Activated naive CD4-positive, alpha-beta T cell treated with Interleukin-2 at 50 U/mL for 16 hours (primary cell): ENCODE measurements around the gene PIP4K2A.
A peak's percentile ranks its signal among the peaks of the same experiment; 100 is the strongest.
"Not testable (repeated sequence)": the region's sequence is repeated elsewhere in the genome, so short reads cannot be mapped to it uniquely, and the experiment has no call there.

Experiments used
- DNase-seq: peaks from one replicate; pipeline ENCODE4 v3.0.0-alpha.2; 2020

The PIP4K2A gene

DNA sequence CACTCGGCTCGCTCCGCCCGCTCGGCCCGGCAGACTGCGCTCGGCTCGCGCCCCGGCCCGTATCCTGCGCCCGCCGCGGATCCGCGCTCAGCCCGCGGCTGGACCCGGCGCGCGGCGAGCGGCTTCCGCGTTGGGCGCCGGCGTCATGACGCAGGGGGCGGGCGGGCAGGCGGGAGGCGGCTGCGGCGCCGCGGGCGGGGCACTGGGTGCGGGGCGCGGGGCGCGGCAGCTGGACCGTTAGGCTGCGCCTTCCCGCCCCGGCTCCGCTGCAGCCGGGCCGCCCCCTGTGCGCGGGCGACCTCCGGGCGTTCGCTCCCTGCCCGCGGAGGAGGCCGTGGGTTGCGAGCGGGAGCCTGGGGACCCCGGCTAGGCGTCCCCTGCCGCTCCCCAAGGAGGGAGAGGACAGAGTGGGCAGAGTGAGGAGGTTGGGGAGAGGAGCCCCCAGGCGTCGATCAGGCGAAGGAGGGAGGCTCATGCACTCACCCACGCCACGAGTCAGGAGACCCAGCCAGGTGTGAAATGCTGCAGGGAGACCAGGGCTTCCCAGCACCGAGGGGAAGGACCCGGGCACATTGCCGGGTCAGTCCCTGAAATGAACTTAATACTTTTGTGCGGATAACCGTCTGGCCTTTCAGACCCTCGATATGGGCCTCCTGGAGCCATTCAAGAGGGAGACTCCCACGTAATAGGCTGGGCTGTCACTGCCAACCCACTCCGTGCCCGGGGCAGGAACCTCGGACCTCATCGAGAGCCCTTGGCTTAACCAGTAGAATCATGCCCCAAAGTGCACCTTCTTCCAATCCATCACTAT is at the start of gene PIP4K2A:
Gene PIP4K2A, minus strand, starts transcription at position 100 of the 811 bp plus-strand sequence. CDS start 252 bp downstream, outside the sequence.
- peak; percentile 77 for DNase-seq

DNA sequence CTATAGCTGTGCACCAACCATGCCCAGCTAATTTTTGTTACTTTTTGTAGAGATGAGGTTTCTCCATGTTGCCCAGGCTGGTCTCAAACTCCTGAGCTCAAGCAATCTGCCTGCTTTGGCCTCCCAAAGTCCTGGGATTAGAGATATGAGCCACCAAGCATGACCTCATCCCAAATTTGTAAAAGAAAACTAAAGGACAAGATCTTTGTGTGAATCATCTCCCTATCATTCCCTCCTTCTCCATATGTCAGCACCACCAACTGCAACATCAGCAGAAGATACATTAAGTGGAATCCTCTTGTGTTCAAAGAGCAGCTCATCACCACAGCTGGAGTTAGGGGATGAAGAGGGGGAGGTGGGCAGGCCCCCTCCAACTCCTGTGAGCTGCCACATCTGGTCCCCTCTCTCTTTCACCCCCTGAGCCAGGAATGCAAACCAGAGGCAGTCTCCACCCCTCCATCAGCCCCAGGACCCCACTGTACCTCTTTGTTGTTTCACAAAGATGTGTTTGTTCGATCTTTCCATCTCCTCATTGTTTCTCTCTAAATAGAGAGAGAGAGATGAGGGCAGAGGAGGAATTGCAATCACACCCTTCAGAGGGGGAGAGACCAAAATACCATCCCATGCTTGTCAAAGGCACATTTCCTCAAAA is 47.3 kb upstream of the PIP4K2A start:
- no peak for DNase-seq

DNA sequence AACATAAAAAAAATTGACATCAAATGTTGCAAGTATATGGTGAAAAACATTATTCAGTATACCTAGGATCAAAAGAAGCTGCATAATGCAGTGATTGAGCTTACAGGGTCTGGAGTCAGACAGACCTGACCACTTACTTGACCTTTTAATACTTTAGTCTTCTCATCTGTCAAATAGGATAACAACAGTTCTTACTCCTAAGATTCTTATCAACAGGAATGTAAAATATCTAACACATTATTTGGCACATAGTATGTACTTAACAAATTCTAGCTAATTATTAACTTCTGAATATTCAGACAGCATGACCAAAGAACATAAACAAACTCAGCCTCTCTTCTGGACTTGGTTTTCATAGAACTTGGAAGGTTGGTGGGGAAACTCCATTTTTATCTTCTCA is 45.6 kb upstream of the PIP4K2A start:
- no peak for DNase-seq

DNA sequence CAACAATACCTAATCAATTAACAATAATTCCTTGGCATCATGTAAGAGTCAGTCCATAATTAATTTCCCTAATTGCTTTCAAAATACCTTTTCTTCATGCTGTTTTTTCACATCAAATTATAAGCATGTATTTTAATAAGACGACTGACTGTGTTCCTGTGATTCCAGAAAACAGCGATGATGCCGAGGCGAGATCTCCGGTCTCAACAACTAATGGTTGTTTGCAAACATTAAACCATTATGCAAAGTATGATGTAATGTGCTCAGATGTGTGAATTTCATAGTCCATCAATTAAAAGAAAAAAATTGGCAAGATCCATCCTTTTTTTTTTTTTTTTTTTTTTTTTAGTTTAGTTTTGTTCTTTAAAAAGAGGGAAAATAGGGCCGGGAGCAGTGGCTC is 44.5 kb upstream of the PIP4K2A start:
- DNase-seq: no peak

DNA sequence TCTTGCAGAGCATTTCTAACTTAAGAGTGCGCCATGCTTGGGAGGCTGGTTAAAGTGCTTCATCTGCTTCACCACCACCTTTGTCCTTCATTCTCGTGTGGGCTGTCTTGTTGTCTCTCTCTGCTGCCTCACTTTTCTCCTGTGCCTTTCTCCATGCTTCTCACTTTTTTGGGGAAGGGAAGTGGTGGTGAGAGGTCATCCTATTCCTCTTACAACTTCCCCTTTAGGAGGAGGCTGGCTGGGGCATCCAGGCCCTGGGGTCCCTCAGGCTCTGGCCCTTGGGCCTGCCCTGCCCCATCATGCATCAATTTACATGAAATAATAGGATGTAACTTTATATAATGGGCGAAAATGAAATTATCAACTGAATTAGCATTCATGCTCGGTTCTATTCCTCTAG is 39.9 kb upstream of the PIP4K2A start:
- no peak for DNase-seq

DNA sequence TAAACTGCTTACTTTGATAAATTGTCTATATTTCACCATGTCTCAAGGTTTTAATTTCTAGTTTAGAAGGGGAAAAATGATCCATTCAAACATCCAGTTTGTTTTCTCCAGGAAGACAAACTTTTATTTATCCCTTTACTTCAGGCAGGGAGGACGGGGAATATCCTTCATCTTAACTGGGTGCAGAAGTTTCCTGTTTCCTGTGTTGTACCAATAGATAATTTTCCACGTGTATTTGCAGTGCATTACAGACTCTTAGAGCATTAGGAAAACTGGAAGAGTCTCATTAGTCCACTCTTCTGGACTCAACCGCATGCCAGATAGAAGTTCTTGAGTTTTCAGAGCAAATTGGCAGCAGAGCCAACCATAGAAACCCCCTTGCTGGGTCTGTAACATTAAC is 39.4 kb upstream of the PIP4K2A start:
- no peak for DNase-seq

DNA sequence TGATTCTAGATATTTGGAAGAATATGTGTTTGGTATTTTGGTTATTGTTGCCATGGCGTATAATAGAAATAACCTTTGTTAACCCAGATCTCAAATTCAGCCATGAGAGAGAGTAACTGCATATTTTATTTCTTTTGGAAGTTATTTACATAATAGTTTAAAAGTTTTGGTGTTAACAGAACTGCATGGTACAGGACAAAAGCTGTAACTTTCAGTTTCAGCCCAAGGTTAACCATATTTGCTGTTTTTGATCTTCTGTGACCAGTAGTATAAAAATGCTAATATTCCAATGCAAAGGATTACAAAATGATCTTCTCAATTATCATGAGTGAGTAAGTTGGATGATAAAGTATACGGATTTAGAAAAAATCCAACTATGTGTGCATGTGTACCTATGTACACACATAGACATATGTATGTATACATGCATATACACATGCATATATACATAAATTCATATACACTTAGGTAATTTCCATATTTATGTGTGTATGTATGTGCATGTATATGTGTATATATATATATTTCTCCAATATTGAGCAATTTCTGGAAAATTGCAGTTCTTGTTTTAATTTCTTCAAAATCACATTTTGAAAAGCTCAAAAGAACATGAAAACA is 38.0 kb upstream of the PIP4K2A start:
- no peak for DNase-seq

DNA sequence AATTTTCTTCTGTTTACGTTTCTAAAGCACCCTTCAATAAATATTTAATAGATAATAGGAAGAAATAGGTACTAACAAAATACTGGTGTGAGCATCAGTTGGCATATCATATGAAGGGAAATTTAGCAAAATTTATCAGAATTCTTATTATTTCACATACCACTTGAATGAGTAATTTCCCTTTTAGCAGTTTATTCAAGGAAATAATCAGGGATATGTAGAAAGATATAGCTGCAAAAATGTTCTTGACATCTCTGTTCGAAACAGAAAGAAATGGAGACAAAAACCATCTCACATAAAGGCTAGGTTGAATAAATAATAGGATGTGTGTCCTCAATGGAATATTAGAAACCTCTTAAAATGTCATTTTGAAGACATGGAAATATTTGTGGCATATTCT is 35.8 kb upstream of the PIP4K2A start:
- DNase-seq: no peak

DNA sequence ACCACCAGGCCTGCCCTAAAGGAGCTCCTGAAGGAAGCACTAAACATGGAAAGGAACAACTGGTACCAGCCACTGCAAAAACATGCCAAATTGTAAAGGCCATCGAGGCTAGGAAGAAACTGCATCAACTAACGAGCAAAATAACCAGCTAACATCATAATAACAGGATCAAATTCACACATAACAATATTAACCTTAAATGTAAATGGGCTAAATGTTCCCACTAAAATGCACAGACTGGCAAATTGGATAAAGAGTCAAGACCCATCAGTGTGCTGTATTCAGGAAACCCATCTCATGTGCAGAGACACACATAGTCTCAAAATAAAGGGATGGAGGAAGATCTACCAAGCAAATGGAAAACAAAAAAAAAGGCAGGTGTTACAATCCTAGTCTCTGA is 30.5 kb upstream of the PIP4K2A start:
- not testable (repeated sequence) for DNase-seq

DNA sequence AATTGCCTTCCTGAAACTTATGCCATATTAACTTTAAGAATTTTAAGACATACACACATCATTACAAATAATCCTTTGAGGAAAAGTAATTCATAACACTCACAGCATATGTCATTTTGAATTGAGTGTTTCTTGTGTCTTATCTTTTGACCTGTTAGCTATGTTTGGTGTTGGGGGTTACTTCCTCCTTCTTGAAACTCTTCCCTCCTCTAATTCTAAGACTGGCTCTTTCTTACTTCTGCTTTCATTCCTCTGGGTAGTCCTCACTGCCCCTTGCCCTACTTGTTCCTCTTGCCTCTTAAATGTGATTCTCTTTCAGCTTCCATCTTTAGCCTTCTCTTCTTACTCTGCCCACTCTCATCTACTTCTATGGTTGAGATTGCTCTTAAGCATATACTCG is 28.3 kb upstream of the PIP4K2A start:
- DNase-seq: no peak

DNA sequence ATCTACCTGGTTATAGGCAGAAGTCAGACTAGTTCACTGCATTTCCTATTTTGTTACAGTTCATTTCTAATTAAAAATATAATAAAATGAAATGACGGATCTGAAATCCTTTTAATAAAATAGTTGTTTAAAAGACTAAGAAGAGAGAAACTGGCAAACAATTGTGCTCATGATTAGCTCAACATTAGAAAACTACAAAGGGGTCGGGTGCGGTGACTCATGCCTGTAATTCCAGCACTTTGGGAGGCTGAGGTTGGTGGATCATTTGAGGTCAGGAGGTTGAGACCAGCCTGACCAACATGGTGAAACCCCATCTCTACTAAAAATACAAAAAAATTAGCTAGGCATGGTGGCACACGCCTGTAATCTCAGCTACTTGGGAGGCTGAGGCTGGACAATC is 27.3 kb upstream of the PIP4K2A start:
- not testable (repeated sequence) for DNase-seq

DNA sequence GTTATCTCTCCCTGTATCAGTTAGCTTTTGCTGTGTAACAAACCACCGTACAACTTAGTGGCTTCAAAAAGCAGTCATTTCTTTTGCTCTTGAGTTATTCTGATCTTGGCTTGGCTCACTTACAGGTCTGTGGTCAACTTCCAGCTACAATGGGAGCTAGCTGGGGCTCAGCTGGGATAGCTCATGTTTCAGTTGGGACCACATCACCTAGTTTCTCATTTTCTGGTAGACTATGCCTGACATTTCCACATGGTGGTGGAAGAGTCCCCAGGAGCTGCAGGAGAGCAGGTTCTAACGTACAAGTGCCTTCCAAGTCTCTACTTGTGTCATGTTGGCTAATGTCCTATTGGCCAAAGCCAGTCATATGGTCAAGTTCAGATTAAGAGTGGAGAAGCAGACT is 25.8 kb upstream of the PIP4K2A start:
- DNase-seq: no peak

DNA sequence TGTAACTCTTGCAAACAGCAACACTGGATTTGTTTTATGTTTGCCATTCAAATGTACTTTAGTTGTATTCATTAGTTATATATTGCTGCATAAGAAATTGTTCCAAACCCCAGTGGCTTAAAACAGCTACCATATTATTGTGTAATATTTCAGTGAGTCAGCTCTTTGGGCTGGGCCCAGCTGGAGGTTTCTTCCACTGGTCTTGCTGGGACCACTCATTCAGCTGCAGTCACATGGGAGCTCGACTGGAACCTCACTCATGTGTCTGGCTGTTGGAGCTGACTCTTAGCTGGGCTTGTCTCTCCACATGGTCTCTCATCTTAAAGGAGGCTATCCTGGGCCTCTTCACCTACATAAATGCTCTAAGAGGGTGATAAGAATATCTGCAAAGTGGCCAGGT is 23.2 kb upstream of the PIP4K2A start:
- DNase-seq: no peak

DNA sequence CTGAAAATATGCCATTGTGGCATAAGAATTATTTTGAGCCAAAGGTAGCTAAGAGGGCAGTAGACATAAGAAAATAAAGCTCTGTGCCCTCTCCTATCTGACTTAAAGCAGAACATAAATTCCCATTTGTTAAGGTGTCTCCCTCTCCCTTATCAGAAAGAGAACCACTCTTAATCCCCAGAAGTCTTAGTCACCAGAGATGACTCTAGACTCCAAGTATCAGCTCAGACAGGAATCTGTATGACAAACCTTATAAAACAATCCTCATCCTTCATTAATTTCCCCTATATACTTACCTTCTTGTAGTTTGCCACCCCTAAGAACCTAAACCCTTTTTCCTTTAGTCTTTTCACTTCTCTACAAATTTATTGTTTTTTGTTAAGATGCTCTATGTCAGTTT is 21.8 kb upstream of the PIP4K2A start:
- no peak for DNase-seq

DNA sequence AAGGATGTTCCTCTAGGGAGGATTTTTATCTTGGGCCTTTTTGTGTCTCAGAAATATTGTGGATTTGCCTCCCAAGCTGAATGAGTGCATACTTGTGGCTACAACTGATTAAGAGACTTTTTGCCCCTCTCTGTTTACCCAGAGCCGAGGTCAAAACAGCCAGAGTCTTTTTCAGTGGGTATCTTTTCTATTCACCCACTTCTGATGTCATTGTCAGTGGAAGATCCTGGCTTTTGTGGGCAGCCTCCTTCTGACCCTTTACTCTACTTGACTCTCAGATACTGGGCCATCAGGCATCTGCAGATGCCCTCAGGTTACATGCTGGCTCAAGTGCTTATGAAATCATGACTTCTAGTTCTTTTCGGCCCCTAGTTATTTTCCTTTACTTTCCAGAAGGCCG is 19.6 kb upstream of the PIP4K2A start:
- no peak for DNase-seq

DNA sequence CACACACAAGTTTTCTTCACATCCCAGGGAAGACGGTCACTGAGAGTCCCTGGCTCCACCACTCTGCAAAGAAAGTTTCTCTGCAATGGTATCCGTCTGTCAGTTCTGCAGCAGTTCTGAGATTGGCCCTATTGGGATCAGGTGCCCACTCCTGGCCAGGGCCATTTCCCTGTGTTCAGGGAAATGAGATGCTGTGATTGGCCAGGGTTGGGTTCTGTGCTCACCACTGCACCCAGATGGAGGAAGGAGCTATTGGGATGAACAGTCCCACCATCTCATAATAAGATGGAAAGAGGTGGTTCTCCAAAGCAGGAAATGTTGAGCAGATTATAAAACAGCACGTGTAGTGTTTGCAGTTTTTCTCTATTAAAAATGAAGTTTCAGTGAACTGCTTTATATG is 13.3 kb upstream of the PIP4K2A start:
- DNase-seq: no peak

DNA sequence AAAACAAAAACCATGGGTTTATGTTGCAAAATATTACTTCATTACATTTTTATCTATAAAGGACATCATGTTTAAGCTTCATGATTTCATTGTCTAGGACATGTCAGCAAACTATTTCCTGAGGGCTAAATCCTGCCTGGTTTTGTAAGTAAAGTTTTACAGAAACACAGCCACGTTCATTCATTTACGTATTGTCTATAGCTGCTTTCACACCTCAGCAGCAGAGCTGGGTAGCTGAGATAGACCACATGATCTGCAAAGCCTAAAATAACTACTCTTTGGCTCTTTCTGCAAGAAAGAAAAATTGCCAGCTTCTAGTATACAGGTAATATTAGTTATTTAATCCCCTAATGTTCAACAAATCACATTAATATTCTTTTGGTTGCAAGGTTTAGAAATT is 12.7 kb upstream of the PIP4K2A start:
- no peak for DNase-seq

DNA sequence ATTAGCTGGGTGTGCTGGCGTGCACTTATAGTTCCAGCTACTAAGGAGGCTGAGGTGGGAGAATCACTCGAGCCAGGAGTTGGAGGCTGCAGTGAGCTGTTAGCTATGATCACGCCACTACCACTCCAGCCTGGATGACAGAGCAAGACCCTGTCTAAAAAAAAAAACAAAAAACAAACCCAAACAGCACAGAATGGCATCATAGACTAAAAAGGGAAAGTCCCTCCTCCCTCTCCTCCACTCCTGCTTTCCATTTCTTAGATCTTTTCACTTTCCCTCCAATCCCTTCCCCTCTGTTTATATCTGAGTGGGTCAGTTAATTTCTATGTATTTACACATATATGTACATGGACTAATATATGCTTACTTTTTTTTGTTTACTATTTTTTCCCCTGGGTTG is 10.4 kb upstream of the PIP4K2A start:
- no peak for DNase-seq

DNA sequence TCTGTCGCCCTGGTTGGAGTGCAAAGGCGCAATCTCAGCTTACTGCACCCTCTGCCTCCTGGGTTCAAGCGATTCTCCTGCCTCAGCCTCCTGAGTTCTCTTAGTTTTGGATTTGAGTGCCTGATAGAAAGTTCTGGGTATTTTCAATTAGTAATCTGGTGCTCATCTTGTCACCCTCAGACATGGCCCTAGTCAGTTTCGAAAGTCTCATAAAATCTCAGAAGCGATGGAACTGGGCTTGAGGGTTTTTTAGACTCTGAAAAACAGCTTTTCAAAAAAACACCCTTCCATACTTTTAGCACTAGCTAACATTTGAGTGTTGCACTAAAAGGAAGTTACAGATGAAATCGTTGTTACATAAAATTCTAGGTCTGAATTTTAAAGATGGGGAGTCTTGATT is 9.4 kb upstream of the PIP4K2A start:
- DNase-seq: no peak

DNA sequence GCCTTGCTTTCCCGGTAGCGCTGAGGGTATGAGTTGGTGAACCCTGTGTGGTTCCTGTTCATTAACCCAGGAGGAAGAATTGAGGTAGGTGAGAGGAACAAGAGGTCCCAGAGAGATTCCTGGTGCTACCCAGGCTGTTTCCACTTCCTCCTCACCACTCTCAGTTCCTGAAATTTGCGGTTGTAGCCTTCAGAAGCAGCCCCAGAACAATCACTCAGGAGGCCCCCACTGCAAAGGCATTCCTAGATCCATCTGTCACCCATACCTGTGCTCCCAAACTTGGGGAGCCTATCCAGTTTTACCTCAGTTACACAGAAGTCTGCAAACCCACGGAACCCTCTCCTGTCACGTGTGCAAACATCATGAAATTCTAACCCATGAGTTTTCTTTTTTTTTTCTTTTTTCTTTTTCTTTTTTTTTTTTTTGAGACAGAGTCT is 9.0 kb upstream of the PIP4K2A start:
- DNase-seq: no peak

DNA sequence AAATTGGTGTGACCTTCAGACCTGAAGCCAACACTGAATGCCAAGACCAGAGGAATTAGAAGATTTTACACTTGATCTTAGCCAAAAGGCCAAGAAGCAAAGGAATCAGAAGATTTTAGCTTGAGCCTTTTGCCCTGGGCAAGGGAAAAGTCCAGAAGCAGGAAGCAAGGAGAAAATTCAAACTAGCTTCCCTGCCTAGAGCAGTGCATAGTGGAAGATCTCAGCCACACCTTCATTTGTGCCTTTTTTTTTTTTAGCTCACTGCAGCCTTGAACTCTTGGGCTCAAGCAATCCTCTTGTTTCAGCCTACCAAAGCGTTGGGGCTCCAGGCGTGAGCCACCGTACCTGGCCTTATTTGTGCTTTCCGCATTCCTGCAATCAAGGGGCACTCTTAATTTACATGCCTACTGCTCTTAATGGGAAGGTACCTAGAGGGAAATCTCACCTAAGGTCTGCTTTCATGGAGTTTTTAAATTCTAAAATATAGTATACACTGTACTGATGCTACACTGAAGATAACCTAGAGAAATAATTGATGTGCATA is 8.3 kb upstream of the PIP4K2A start:
- no peak for DNase-seq

DNA sequence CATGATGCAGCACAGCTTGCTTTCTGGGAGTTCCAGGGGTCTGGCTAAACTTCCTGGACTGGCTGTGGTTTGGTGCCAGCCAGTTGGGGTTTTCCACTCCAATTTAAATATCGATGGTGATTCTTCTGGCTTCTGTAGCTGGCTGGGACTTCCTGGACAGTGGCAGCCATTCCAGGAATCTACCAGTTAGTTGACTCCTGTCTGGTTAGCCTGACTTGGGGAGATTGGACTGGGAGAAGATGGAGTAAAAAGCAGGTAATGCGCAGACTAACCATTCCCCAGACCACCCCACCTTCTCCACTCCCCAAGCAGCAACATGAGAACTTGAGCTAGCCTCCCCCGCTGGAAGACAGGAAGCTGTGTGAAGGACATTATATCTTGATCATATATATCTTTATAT is 6.3 kb upstream of the PIP4K2A start:
- no peak for DNase-seq

DNA sequence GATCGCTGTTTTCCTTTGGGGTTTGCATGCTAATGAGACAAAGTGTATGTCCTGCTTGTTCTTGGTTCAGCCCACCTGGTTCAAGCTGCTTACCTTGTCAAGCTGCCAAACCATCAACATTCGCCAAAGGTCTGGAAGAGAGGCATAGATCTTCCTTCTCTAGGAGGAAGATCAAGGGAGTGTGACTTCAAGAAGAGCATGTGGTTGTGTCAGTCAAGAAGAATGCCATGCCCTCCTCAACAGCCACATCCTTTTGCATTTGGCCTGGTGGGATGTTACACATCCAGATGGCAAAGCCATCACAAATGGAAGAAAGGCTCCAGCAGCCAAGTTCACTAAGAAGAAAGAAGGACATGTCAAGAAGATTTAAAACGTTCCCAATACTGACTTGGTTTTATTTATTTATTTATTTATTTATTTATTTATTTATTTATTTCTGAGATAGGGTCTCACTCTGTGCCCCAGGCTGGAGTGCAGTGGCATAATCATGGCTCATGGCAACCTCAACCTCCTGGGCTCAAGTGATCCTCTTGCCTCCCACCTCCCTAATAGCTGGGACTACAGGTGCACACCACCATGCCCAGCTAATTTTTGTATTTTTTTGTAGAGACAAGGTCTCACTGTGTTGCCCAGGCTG is 5.1 kb upstream of the PIP4K2A start:
- no peak for DNase-seq
